ENCODE data around the gene WDR33.

The WDR33 gene

DNA sequence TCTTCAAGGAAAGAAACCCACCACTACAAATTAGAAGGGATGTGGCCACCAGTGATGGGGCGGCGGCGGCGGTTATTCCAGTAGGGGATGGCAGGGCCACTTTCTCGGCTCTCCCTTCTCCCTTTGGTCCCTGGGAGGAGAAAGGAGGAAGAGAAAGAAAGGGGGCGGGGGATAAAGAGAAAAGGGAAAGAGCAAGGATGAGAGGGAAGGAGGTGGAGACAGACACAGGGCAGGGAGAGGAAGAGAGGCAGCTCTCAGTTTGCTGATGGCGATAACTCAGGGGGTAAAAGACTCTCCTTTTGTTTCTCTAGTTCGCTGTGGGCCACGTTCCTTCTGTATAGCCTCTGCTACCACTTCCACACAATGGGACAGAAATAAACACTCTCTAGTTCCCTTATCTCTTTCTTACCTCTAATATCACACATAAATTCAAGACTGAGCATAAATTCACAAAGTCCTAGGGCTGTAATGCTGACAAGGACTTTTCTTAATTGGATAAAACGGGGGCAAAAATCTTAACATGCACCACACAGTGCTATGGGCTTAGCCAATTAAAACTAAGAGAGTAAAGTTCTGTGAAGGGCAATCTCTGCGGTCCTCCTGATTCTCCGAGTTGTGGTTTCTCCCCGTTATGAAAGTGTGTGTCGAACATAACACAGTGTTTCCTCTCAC is 95.1 kb downstream of the WDR33 start:
- no peak for DNase-seq

DNA sequence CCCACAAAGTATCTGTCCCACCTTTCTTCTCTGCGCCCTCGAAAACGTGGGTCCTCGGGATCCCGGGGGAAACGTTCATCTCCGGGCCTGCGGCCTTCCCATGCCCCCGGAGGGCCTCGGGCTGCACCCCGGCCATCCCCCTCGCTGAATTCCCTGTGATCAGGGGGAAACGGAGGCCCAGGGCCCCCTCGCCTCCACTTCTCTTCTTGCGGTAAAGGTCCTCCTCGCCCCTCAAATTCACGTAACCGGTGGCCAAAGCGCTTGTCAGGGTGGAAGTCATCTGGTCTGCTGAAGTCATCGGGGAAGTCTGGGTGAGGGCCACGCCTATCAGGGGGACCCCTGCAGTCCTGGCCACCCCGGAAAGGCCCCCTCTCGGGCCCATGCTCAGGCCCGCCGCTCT is 97.4 kb downstream of the WDR33 start:
- DNase-seq, result no peak

DNA sequence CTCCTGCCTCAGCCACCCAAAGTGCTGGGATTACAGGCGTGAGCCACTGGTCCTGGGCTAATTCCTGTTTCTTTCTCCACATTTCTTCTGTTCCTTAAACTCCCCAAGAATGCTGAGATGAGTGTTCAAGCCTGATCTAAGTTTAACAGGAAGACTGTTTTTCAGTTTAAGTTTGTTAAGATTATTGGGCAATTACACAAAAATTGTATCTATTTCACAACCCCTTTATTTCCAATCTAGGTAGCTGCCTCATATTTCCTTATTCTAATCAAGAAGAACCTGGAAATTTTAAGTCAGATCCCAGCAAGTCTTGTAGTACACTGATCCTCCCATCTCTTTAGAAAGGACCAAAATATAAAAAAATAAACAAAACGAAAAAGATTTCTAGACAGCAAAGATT is 98.0 kb downstream of the WDR33 start:
- no peak for DNase-seq

DNA sequence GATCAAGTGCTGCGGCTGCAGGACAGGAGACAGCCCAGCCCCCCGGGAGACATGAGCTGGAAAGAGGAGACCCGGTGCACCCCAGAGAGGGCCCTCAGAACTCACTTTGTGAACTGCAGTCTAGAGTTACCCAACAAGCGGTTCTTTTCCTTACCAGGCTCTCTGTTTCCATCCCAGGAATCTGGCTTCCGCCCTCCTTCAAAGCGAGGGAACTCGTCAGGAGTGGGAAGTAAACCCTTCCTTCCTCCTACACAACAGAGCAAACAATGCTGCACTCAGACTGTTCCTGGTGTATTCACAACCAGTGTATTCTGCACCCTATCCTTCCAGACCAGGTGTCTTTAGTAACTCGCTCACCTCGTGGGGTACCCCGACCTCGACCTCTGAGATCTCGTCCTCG is 101.6 kb downstream of the WDR33 start:
- no peak for DNase-seq

DNA sequence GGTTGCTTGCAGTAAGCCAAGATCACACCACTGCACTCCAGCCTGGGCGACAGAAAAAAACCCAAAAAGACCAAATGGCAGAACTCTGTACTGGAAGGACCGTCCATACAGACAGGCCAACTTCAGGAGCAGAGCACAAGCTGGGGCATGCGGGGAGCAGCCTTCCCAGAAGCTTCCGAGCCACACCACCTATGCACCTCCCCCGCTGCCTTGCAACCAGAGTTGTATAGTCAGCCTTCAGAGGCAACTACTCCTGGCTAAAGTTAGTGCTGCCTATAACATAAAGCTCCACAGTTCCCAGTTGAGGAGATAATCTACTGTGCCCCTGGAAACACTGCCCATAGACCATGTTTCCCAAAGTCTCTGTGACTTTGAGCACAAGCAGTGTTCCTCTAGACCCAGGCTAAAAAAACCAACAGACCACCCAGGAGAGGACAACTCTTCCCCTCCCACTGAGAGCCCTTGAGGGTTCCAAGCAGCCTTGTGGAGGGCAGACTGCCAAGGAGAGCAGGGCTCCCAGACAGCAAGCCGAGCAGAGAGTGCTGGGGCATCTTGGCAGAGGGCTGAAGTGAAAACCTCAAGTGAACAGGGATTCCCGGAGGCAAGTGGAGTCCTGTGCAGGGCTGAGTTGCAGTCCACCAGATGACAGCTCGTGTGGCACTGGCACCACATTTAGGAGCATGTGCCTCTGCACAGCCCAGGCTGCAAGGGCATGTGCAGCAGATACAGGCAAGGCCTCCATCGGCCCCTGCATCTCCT is 102.9 kb downstream of the WDR33 start:
- no peak for DNase-seq

DNA sequence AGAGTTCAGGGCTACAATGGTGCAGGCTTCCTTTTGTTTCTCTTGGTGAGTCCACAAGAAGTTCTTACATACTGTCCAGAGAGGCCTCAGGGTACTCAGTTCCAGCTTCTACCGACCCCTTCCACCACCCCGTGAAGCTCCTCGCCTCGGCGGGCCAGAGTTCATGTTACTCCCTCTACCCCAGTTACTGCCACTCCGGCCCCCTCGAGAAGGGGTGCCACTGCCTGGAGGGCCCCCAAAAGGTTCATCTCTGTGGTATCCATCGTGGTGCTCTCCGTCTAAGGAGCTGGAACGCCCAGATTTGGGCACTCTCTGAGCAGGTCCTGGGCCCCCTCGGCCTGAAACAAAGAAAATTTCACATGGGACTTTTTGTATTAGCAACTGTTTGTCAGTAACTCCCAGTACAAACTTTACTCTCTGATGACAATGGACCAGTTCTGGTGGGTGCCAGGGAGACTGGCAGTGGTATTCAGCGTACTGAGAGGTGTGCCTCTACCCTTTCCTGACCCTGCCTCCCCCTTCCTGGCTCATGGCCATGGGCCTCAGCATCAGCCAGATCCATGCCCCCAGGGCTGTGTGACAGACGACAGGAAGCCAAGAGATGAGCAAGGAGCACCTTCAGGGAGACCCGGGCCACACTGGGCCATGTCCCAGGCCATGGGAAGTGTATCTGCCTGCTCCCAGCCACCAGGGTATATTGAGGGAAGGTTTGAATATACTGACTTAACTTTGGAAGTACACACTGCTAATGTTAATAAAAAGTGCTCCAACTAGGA is 104.6 kb downstream of the WDR33 start:
- DNase-seq, result no peak

DNA sequence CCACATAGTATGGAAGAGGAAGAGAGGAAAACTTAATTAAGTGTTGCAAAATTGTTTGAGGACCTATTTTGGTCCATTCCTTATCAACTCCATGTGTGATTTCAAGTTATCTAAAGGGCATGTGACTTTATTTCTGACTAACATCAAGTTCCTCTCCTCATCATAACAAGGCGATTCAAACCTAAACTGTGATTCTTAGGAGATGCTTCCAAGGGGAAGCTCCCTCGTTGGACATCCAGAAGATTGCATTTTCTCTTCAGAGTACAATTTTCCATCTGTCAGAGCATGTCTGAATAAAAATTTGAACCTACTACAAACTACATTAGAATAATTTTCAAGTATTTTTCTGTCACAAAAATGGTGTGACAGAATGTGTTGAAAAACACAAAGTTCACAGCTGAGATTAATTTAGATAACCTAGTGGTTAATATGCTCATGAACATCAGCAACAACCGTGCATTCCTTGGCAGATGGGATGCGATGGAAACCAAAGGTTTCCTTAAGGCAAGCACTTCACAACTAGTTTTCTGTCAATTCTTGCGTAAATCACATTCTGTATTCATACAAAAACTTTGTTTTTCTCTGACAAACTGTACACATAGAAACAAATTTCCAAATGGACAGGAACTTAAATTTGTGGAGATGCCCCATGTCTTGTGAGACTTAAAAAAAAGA is 105.4 kb downstream of the WDR33 start:
- DNase-seq, result no peak

DNA sequence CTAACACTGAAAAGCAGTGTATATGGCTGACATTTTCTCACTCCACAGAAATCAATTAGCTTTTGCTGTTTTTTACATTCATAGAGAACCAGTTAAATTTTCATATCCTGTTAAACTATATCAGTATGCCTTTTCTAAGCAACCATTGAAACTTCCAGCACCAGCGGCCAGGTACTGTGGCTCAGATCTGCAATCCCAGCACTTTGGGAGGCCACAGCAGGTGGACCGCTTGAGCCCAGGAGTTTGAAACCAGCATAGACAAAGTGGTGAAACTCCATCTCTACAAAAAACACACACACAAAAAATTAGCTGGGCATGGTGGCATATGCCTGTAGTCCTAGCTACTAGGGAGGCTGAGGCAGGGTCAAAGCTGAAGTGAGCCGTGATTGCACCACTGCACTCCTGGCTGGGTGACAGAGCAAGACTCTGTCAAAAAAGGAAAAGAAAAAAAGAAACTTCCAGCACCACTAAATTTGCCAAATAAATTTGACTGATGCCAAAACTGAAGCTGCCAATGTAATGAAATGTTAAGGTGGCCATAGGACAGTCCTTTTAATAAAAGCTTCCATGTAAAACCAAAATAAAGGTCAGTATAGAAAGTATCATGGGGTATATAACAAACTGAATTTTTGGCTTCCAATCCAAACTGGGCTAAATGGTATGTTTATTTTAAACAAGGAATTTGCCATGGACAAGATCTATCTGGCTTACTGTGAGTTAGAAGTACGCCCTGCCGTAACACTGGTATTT is 106.2 kb downstream of the WDR33 start:
- DNase-seq, result no peak

DNA sequence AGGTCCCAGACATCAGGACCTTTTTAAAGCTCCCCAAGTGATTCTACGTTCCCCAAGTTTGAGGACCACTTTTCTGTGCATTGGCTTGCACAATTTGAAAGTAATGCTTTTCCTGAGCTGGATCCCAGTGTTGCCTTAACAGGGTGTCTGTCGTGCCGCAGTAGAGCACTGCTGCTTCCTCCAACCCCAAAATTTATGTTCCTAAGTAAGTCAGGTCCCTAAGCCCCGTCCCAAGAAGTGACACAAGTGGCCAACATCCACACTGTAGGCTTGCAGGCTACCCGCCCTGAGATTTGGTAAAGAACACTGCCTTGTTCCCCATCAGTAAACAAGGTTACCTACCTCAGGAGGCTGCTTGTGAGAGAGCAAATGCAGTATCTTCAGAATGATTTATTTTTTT is 107.7 kb downstream of the WDR33 start:
- DNase-seq, result no peak

DNA sequence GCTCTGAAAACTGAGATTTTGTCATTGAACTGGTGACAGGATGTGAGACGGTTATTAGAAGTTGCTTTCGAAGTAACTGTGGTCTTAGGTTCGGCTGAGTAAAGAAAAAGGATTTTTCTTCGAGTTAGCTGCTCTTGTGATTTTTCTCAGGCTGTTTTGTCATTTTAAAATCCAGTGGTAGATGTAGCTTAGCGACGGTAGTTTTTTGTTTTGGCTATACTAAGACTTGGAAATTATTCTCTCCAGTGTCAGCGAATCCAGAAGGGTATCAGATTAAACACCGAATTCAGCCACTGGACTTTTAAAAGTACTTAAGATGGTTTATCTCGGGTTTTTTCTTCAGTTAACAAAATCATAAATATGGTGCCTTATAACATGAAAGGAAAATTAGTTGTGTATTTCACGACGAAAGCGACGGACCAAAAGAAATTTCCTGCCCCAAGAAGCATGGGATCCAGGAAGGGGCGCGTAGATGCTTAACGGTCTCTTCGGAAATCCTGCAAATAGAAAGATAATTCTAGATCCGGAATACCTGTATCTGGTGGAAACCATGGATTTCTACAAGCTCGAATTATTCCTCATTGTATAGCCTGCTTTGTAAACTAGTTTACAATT is 108.5 kb downstream of the WDR33 start:
- no peak for DNase-seq

DNA sequence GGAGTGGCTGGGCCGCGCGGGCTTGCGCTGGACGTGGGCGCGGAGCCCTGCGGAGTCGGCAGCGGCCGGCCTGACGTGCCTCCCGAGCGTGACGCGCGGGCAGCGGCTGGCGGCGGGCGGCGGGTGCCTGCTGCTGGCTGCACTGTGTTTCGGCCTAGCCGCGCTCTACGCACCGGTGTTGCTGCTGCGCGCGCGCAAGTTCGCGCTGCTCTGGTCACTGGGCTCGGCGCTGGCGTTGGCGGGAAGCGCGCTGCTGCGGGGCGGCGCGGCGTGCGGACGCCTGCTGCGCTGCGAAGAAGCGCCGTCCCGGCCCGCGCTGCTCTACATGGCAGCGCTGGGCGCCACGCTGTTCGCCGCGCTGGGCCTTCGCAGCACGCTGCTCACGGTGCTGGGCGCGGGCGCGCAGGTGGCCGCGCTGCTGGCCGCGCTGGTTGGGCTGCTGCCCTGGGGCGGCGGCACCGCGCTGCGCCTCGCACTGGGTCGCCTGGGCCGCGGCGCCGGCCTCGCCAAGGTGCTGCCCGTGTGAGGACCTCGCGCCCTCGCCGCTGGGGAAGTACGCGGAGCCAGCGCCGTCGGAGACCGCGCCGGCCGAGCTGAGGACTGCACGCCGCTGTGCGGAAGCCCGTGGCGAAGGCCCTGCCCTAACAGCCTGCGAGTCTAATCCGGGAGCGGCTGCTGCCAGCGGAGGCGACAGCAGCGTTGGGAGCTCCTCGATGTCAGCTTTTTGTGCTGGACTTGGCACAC is 109.1 kb downstream of the WDR33 start:
- DNase-seq, result no peak

DNA sequence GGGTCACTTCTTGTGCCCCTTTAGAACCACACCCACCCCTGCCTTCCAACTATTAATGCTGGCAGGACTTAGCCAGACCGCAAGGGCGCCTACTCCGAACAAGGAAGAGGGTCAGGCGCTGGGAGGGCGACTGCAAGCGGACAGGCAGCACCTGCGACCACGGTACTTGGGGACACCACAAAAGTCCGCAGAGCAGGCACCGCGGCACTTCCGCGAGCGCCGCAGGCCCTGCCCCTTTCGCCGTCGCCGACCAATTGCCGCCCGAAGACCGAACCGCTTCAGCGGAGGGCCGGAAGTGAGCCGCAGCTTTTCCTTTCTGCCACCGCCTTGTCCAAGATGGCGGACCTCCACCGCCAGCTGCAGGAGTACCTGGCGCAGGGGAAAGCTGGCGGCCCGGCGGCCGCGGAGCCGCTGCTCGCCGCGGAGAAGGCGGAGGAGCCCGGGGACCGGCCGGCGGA is 109.7 kb downstream of the WDR33 start, which contains the start of gene SFT2D3:
Gene SFT2D3, plus strand, starts transcription at position 305 of the 458 bp plus-strand sequence. Its CDS starts 32 bp downstream, at position 337.
- peak; percentile 26 for DNase-seq

DNA sequence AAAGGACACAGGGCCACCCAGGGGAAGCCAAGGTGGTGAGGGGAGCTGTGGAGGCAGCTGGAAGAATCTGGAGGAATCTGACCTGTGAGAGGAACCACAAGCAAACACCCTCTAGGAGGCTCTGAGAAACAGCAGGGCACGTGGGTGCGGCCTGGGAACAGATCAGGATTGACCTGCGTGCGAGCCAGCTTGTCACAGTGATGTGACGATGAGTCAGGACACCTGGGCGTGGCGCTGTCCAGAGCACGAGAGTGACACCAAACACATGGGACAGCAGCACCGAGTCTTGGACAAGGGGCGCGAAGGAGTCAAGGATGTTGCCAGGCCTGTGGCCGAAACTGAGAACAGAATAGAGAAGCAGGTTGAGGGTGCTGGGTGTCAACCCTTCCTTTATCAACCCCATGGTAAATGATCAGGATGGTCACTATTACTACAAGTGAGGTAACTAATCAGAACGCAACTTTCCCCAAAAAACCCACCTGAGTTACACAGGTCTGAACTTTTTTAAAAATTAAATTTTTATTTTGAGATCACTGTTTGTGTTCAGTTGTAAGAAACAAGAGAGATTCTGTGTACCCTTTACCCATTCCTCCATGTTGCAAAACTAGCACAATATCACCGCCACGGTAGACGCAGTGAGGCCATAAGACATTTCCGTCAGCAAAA is 110.3 kb downstream of the WDR33 start:
- no peak for DNase-seq

DNA sequence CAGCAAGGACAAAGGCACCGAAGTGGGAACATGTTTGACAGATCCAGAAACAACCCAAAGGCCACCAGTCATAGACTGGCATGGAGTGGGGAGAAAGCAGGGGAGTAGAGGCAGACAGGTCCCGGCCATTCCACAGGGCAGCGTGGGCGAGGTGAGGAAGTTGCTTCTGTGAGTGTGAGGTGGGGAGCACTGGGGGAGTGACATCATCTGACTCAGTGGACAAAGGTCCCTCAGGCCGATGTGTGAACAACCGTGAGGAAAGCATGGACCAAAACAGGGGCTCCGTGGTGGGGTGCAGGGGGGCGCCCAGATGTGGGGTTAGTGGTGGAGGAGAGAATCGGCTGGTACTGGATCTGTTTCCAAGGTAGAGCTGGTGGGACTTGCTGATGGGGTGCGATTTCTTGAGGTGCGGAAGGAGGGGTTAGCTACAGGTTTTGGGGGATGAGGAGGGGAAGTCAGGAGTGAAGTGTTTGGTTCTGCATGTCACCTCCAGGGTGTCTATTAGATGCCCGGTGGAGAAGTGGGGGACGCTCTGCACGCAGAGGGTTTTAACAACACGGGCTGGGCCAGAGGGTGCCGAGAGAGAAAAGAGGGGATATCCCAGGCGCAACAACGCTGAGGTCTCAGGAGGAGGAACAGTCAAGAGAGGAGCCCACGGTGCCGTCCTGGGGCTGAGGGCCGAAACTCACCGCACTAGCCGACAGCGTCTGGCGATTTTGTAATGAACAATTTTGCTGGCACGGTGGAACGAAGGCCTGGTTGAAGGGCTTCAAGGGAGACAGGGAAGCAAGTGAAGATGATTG is 112.2 kb downstream of the WDR33 start:
- DNase-seq, result no peak

DNA sequence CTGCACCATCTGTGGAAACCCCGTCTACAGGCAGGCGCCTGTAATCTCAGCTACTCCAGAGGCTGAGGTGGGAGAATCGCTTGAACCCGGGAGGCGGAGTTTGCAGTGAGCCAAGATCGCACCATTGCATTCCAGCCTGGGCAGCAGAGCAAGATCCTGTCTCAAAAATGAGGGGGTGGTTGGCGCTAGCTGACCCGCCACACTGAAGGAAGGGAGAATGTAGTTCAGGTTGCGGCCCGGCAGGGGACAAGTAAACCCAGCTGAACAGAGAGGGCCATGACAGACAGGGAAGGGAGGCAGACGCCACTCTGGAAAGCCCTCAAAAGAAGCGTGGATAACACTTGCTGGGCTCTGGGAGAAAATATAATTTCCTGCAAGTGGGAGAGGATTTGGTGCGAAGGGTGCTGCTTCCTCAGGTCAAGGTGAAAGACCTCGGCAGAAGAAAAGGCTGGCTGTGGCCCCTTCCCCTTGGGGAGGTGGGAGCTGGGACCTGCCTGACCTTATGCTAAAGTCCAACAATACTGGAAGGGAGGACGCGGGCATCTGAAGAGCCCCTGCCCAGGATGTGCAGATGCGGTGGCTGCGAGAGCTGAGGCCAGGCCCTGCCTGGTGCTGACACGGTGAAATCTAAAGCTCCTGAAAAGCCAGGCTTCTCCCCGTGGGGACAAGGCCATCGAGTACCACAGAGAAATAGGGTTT is 113.3 kb downstream of the WDR33 start:
- DNase-seq, result no peak

DNA sequence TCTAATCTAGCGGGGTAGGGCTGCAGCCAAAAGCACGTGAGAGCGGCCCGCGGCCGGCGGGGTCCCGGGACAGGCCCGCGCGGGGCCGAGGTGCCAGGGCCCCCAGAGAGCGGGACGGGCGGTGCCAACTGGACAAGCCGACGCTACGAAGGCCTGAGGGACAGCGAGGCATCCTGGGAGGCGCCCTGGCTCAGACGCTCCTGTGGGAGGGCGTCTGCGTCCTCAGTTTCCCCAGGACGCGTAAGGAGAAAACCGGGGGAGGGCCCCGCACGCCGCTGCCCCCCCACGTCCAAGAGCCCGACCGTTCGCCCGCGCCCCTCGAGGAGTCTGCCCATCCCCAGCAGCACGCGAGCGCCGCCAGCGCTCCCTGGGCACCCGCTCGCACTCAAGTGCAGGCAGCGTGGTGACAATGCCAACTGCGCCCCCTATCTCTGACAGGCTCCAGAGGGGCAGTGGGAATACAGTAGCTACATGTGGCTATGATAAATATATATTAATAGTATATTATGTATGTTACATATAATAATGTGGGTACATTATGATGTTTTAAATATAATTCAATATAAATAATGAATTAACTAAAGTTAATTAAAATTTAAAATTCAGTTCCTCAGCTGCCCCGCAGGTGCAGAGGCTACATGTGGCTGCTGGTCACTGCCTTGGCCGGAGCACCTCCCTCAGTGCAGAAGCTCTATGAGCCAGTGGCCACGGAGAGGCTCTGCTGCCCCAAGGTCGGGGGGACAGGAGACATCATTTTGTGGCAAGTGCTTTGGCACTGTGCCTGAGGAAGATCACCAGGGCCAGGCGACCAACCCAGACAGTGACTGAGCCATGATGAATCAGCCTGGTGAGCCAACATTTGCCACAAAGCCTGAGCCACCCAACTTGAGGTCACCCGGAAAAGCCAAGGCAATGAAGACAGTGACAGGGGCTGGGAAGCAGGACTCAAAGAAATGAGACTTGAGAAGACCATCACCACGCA is 115.2 kb downstream of the WDR33 start:
- DNase-seq, result no peak

DNA sequence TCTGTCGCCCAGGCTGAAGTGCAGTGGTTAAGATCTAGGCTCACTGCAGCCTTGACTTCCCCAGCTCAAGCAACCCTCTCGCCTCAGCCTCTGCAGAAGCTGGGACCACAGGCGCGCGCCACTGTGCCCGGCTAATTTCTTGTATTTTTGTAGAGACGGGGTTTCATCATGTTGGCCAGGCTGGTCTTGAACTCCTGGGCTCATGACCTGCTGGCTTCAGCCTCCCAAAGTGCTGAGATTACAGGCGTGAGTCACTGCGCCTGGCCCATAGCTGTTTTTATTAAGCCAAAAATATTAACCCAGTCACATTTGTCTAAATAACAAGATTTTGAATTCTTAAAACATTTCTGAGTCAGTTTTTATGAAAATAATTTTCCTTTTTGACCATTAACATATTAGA is 116.0 kb downstream of the WDR33 start:
- DNase-seq, result no peak

DNA sequence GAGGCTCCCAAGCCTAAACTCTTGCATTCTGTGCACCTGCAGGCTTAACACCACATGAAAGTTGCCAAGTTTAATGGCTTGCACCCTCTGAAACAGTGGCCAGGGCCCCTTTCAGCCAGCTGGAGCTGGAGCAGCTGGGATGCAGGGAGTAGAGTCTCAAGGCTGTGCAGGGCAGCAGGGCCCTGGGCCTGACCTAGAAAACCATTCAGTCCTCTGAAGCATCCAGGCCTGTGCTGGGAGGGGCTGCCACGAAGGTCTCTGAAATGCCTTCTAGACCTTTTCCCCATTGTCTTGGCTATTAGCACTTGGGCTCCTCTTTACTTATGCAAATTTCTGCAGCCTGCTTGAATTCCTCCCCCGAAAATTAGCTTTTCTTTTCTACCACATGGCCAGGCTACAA is 120.3 kb downstream of the WDR33 start:
- no peak for DNase-seq
